Fibroblast of gingiva (primary cell): ENCODE measurements around the gene CPTP.
A peak's percentile ranks its signal among the peaks of the same experiment; 100 is the strongest.
"Not testable (repeated sequence)": the region's sequence is repeated elsewhere in the genome, so short reads cannot be mapped to it uniquely, and the experiment has no call there.

Experiments used
- DNase-seq: peaks from one replicate; pipeline ENCODE4 v3.0.0-alpha.2; 2011; ENCODE audit warnings: low read depth

CPTP gene

DNA sequence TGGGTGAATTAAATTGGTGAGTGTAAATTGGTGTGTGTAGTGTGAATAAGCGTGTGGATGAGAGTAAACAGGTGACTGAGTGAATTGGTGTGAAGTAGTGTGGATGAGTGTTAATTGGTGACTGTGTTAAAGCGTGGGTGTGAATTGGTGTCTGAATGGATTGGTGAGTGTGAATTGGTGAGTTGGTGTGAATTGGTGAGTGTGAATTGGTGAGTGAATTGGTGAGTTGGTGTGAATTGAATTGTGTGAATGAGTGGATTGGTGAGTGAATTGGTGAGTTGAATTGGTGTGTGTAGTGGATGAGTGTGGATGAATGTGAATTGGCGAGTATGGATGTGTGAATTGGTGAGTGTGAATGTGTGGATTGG lies 42.1 kb downstream of the CPTP start:
- DNase-seq, result no peak

DNA sequence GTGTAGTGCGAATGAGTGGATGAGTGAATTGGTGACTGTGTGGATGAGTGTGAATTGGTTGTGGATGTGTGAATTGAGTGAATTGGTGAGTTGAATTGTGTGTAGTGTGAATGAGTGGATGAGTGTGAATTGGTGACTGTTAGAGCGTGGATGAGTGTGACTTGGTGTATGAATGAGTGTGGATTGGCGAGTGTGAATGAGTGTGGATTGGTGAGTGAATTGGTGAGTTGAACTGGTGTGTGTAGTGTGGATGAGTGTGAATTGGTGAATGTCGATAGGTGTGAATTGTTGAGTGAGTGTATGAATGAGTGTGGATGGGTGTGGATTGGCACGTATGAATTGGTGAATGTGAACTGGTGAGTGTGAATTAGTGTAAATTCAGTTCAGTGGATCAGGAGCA lies 42.7 kb downstream of the CPTP start:
- no peak for DNase-seq

DNA sequence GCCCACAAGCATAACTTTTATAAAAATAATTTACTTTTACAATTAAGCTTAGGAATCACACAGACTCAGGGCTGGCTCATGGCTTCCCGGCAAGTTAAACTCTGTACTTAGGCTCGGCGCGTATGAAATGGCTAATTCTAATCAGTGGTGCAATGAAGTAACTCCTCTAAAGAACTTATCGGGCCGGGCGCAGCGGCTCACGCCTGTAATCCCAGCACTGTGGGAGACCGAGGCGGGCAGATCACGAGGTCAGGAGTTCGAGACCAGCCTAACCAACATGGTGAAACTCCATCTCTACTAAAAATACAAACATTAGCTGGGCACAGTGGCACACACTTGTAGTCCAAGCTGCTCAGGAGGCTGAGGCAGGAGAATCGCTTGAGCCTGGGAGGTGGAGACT lies 45.5 kb downstream of the CPTP start:
- DNase-seq, result not testable (repeated sequence)

DNA sequence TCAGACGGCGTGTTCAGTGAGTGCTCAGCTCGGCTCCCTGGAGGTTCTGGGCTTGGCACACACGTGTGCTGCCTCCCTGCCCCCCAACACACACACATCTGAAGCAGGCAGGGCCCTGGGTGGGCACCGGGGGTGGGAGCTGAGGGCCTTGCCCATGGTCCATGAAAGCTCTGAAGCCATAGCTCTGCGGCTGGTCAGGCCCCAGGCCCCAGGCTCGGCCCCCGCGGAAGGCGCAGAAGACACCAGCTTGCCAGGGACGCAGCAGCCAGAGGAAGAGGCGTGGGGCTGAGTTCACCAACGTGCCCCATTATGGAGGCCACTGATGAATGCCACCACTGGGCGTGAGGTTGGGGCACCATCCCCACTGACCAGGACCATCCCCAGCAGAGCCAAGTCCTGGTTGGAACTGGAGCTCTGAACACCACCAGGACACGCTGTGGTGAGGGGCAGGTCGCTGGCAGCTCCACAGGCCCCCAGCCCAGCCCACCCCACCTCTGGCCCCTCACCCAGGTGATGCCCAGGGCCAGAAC lies 46.2 kb downstream of the CPTP start:
- DNase-seq, result no peak

DNA sequence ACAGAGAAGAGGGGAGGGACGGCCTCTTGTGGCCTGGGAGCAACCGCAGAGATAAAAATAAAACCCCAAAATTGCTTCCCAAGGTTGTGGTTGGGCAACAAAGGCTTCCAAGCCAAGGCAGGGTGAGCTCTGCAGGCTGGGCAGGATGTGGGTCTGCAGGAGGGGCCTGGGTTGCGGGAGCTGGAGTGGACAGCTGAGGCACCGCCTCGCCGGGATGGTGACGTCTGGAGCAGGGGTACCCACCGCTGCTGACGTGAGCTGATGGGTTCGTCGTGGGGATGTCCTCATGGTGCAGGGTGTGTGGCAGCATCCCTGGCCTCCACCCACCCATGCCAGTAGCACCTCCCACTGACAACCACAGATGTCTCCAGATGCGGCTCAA lies 46.8 kb downstream of the CPTP start:
- peak; percentile 32 for DNase-seq

DNA sequence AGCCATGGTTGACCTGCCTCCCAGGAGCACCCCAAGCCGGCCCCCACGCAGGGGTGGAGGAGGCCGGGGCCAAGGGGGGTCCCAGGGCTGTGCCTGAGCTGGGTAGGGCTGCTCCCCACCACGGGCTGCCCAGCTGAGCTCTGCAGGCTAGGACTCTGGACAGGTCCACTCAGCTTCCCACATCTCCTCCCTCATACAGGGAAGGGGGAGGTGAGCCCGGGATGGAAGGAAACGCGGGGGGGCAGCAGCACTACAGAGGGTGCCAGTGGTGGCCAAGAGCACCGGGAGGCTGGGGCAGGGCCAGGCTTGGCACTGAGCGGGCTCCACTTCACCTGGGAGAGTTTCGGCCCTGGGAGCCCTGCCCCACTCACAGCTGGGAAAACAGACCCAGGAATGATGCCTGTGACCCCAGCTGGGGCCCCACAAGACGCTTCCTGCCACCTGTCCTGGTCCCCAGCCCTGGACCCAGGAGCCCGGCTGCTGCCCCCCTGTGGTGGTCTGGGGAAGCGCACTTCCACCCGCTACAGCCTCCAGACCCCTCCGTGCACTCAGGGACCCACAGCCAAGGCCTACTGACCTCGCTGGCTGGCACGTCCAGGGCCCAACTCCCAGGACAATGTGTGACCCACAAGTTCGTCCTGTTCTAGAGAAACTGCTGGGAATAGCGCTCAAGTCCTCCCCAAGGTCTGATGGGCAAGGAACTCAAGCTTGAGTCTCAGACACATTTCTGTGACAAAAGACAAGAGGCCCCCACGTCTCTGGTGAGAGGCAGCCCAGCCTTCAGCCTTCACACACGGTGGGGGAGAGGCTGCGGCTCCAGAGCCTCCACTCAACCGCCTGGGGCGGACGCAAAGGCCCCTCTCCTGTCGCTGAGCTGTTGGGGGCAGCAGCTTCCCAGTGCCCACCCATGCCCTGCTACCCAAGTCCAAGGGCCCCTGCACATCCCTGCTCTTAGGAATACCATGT lies 47.4 kb downstream of the CPTP start:
- no peak for DNase-seq

DNA sequence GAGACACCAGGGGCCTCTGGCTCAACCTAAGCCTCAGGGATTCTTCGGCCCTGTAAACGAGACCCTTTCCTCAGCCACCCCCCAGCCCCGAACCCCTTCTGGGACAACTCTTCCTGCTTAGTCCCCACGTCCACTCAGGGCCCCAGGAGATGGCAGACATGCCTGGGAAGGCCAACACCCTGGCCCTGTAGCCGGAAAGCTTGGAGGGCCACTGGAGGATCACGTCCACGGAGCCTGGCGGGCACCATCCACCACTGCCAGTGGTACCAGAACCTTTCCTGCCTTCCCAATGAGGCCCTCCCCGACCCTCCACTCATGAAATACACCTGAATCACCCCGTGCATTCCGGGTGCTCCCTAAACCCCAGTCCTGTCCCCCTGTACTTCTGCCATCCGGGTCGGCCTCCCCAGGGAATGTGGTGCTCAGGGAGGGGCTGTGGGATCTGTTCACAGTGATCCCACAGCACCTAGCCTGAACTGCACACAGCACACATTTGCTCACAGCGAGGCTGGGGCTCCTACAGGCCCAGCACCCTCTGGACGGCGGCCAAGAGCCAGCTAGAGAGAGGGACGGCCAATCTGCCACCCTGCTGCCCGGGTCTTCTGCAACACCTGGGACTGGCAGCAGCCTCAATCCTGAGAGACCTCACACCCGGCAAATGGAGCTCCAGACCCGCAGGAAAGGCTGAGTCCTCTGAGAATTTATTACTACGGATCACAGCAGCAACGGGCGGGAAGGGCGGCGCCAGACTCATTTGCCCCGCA lies 48.6 kb downstream of the CPTP start:
- DNase-seq, result no peak

DNA sequence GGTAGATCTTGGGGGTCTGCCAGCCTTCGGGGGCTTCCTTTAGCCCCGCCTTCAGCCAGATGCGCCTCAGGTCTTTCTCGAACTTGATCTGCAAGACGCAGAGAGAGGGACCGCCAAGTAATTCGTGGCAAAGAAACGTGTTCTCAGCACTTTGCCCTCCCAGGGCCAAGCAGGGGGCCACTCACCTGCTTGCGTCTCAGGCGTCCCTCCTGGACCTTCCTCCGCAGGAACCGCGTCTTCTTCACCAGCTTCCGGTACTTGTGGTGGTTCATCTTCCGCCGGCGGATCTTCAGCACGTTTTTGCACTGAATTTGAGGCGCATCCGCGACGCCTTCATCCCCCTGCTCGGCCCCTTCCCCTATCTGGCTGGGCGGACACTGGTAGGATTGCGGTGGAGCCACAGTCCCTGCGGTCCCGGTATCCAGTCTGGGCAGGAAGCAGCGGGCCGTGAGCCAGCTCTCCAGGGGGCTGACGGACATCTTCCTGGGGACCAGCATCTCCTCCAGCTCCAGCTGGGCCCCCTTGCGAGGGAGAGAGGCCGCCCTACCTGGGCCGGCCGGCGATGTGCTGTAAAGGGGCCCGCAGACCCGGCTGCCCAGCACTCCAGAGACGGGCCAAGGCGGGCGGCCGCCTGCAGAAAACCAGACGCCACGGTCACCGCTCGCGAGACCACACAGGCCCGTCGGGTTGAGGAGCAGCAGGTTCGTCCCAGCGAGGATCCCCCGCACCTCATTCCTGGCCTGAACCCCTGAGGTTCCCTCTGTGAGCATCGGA lies 49.4 kb downstream of the CPTP start:
- no peak for DNase-seq

DNA sequence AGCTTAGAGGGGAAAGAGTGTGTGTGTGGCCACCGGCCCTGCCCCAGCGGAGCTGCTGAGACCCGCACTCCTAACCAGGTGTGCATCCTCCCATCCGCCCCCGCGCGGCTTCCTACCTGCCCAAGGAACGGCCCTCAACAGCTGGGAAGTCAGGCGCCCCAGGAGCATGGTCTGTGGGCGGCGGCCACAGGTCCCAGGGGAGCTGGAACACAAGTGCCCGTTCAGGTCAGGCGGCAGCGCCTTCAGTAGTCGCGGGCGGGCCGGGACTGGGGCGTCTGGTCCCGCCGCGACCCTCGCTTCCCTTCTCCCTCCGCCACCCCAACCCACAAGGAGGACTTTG lies 50.0 kb downstream of the CPTP start:
- no peak for DNase-seq

DNA sequence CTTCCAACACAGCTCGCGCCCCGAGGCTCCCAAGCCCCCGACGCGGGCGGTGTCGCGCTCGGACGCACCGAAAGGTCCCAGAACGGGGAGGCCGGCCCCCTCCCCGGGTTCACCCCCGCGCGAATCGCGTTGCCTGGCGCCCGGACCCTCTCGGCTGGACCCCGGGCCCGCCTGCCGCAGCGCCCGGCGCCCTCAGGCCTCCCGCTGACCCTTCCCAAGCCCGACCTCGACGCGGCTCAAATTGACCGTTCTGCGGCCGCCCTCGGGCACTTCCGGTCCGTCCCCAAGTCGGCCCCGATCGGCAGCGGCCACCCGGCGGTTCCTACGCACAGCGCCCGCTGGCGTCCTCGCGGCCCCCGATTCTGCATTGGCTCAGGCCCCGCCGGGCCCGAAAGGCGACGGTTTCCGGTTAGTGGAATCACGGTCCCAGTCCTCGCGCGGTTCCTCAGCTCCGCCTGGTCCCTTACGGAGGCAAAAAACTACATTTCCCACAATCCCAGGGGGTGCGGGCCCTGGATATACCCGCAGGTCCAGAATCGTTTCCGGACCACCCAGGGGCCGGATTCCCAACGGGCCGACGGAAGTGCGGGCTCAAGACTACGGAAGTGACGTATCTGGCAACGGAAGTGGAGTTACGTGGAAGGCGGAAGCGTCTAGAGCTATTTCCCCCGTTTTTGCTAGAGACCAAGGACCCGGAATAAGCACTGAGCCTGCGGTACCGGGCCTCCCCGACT lies 50.5 kb downstream of the CPTP start, which contains the start of gene AURKAIP1:
AURKAIP1 (minus strand) TSS at position 279 of the 734 bp plus-strand sequence. CDS start 451 bp downstream, outside the sequence.
- peak; percentile 100 for DNase-seq

DNA sequence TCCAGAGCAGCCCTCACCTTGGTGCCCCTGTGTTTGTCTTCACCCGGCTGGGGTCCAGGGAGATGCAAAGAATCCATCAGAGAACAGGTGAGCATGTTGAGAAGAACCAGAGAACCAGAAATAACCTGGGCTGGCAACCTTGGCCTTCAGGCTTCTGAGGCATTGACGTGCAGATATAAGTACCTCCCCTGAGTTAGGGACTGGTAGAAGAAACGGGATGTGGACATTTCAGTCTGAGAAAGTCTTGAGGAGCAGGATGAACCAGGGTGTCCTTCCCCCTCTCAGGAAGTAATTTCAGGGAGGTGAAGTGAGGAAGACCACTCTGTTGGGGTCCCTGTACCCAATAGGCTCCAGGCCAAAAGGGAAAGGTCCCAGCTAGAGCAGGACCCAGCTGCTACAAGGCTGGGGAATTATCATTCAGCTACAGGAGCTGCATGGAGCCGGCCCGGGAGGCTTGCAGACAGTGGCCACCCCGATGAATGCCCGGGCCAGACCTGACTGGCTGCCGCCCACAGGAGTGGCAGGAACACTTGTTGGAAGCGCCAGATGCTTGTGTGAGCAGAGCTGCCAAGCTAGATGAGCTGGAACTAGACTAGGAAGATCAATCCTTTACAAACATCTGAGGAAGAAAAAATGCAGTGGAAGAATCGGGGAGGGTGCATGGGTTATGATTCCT lies 52.1 kb downstream of the CPTP start:
- no peak for DNase-seq

DNA sequence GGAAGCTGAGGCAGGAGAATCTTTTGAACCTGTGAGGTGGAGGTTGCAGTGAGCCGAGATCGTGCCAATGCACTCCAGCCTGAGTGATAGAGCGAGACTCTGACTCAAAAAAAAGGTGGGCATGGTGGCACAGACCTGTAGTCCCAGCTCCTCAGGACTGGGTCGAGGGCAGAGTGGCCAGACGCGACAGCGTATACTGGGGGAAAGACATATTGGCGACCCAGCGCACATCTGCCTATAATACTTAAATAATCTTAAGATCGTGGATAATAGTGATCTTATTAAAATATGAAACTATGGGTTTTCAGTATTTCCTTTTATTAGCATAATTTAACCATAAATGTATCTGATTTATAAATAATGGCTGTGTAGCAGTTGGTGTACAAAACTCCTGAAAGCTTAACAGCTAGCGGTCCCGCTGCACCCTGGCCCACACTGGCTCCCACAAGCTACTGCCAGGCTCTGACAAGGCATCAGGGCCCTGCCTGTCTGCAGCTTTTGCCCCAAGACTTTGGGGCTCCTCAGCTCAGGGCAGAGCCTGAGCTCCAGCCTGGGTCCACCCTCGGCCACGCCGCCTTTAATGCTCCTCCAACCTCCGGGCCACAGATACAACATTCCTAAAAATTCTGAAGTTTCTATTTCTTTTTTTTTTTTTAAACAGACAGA lies 53.1 kb downstream of the CPTP start:
- no peak for DNase-seq
